GDM1 (cell line): ENCODE measurements around the gene LRRC75B.
"Not testable (repeated sequence)": the region's sequence is repeated elsewhere in the genome, so short reads cannot be mapped to it uniquely, and the experiment has no call there.

Experiments
- DNase-seq: peaks from one replicate; lab custom pipeline; 2025; lab: John Stamatoyannopoulos, UW

LRRC75B gene

DNA sequence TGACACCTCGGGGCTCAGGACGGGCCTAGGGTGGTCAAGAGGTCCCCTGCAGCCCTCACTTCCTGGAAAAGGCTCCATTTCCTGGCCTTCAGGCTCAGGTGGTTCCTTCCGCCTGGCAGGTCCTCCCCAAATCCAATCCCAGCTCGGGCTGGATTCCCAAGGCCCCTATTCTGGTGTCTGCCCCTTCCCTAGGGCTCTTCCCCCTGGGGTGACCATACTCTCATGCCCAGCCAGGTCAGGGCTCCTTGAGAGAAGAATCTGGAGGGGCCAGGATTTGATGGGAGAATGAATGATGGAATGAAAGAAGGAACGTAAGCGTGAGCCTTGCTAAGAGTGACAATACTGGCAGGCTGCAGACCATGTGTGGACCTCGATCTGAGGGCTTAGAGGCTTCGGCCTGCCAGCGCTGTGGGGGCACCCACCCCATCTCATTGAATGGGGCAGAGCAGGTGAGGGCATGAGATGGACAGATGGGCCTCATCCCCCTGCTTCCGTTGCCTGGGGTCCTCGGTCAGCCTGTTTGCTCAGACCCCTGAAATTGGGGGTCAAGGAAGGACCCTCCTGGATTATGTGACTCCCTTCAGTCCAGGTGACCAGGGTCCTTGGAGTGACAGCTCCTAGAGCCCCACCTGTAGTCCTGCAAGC lies 9.4 kb upstream of the LRRC75B start:
- DNase-seq, result not testable (repeated sequence)

GRCh38 chr22:24601217-24602104 lies 8.6 kb upstream of the LRRC75B start:
- peak; percentile 42 for DNase-seq

- not testable (repeated sequence) for DNase-seq
These were observed 7.3 kb upstream of the LRRC75B start for GRCh38 chr22:24599958-24600715.

- no peak for DNase-seq
These were observed 6.6 kb upstream of the LRRC75B start for GRCh38 chr22:24599514-24599913.

DNA sequence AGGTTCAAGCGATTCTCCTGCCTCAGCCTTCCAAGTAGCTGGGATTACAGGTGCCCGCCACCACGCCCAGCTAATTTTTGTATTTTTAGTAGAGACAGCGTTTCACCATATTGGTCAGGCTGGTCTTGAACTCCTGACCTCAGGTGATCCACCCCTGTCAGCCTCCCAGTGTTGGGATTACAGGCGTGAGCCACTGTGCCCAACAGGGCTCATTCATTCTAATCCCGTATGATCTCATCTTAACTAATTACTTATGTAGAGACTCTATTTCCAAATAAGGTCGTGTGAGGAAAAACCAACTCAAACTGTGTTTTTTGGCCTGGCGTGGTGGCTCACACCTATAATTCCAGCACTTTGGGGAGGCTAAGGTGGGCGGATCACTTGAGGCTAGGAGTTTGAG lies 4.2 kb upstream of the LRRC75B start:
- DNase-seq, result not testable (repeated sequence)

GRCh38 chr22:24595863-24596262 lies 3.0 kb upstream of the LRRC75B start:
- no peak for DNase-seq

- DNase-seq, result no peak
These were observed 2.4 kb upstream of the LRRC75B start for GRCh38 chr22:24595228-24595627.

DNA sequence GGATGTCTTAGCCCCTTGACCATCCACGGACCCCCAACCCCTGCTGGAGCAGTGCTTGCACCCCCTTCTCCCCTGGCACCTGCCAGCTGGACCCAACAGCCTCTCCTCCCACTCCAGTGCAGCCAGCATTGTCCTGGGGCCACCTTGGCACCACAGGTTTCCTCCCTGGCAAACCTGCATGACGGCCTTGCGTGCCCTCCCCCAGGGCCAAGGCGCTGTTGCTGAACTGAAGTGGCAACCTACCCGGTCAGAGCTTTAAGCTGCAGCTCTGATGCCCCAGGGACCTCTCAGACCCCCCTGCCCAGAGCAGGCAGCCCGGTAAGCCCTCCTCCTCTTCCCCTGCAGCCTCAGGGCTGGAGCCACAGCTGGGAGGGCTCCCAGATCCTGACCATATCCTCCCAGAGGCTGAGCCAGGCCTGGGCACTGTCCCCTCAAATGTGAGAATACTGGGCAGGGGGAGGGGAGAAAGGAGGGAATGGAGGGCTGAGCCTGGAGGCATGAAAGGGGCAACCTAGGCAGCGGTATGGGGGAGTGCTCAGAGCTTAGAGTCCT lies 1.8 kb upstream of the LRRC75B start:
- no peak for DNase-seq

DNA sequence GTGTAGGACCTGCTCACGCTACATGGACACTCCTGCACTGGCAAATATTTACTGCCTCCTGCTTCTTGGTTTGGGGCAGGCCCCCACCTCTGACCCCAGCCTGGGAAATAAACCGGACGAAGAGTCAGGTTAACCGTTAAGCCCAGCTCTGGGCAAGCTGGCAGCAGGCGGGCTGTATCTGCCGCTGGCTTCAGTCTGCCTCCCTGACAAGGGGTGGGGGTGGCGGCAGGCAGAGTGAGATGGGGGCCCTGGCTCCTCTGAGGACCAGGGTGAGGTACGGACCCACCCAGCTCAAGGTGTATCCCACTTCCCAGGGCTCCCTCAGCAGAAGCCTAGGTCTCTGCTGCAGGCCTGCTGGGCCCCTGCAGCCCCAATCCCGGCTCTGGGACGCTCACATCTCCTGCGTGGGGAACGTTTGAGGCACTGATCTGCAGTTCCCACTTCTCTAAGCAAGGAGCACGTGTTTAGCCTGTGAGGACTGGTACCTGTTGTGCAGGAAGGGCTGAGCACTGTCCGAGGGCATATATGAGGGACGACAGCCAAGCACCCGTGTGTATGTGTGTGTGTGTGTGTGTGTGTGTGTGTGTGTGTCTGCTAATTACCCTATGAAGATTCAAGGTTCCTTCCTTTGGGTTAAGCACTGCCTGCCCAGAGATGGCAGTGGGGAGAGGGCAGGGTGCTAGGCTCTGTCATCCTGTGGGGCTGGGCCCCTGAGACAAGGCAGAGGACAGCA lies 1.1 kb upstream of the LRRC75B start:
- DNase-seq, result no peak

- DNase-seq, result not testable (repeated sequence)
These were observed 624 bp upstream of the LRRC75B start for GRCh38 chr22:24593559-24593835.

GRCh38 chr22:24592058-24592850 lies 619 bp downstream of the LRRC75B start:
- no peak for DNase-seq

GRCh38 chr22:24591286-24591830 lies 1.5 kb downstream of the LRRC75B start:
- no peak for DNase-seq

DNA sequence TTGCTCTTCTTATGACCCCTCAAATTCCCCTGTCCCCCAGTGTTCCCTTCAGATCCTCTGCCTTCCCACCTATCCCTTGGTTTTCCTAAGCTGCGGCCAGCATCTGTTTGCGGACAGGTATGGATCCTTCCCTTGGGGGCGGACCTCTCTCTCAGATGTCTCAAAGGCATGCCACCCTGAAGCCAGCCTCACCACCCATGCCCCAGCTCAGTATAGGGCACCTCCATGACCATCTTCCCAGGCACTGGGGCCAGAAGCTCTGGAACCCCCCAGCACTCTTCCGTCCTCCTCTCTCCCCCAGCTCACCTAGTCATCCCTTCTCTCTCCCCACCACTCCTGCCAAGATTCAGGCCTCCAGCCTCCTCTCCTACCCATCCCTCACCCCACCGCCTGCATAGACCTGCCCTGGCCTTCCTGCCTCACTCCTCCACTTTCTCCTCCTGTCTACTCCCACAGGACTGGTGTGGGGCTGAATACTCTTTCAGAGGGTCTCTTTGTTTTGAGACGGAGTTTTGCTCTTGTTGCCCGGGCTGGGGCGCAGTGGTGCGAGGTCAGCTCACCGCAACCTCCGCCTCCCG lies 2.2 kb downstream of the LRRC75B start:
- DNase-seq, result no peak

DNA sequence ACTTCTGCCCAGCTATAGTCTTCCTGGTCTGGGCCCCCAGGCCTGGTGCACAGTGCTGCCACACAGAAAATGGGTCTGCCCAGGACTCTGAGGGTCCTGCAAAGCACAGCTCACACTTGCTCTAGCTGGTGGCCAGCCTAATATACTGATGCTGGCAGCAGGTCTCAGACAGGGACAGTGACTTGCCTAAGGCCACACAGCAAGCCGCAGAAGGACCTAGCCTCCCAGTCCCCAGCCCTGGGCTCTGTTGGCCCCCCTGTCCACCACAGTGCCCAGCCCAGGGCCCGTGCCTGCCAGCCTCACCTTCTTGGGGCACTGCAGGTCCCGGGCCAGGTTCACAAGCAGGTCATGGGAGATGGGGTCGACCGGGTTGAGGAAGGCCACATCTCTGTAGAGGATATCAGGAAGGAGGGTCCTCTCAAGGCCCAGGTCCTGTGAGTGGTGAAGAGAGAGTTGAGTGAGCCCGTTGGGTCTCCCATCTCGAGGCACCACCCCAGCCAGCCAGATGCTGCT lies 3.3 kb downstream of the LRRC75B start:
- DNase-seq, result no peak

DNA sequence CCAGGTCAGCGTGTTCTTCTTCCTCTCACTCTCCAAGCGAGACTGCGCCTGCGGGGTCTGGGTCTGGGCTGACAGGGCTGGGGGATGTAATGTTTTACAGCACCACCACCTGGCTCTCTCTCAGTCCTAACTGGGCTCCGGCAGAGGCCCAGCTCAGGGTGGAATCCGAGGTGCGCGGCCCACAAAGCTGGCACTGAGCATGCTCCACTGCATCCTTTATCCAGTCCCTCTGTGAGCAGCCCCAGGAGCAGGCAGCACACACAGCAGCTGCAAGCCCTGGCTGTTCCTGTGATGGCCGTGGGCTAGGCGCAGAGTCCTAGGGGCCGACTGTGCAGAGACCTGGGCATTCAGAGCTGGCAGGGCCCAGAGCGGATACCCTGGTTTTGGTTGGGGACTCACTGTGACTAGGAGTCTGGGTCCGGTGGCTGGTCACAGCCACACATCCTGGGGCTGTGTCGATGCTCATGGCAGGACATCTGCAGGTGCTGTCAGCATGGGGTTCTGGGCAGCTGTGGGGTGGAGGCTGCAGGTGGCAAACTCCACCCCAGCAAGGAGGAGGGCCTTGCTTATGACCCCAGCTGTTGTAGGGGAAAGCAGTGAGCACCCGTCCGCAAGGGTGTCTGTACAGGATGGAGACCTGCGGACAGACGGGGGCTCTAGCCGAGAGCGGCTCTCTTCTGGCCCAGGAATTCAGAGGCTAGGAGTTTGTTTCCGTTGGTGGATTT lies 4.0 kb downstream of the LRRC75B start:
- no peak for DNase-seq

- no peak for DNase-seq
These were observed 4.5 kb downstream of the LRRC75B start for GRCh38 chr22:24588381-24588756.

DNA sequence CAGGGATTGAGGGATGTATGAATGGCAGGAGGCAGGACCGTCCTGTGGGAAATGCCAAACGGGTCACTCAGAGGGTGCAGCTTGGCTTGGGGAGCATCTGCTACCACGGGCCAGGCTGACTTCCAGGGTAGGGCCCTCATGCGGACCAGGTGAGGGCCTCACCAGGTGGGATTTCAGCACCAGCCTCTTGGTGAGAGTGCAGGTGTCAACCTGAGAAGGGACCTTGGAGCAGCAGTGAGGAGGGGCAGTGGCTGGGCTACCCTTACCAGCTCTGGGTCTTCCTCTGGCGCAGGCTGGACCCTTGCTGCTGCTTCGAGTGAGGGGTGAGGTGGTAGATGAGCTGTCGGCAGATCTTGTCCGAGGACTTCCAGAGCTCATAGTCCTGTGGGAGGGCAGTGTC lies 4.9 kb downstream of the LRRC75B start:
- DNase-seq, result no peak

- no peak for DNase-seq
These were observed 5.6 kb downstream of the LRRC75B start for GRCh38 chr22:24587251-24587650.

DNA sequence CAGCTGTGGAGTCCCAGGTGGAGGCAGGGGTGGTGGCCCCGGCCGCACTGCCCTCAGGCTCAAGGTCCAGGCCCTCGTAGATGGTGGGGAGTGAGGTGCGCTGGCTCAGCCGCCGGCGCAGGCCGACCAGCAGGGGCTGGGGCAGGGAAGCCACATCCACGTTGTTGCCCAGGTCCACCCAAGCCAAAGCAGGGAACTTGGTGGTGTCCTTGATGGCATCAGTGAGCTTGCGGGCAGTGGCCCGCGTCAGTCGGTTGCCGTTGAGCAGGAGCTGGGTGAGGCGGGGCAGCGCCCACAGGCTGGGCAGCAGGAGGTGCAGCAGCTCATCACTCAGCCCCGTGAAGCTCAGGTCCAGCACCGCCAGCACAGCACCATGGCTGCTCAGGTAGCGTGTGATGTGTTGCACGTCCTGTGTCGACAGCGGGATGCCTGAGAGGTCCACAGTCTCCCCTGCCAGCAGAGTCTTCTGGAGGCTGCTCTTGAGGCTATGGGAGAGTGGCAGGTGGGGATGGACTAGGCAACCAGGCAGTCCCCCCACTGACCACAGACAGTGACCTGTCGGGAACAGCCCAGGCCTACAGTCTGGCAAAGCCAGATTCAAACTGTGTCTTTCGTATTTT lies 6.8 kb downstream of the LRRC75B start:
- no peak for DNase-seq
